ENCODE results near the gene UNC13B.

DNA sequence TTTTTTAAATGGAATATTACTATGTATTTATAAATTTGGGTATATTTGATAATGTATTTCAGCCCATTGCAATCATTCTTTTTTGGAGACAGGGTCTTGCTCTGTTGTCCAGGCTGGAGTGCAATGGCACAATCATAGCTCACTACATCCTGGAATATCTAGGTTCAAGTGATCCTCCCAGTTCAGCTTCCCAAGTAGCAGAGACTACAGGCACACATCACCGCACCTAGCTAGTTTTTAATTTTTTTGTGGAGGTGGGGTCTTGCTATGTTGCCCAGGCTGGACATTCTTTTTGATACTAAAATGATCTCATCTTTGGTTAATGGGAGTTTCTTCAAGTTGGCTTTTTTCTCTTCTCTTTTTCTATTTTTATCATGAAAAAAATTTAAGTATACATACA lies 91.3 kb downstream of the UNC13B start:
- TF ChIP-seq POLR2A (IDR thresholded peaks at IDR 0.05) (no peak), CTCF (IDR thresholded peaks at IDR 0.05) (no peak)
